ENCODE data around the gene CAST. TPM values are rescaled to one million over a fixed set of nuclear protein-coding genes. Genes with fewer than 3 reads are reported as not detected.
"Not testable (repeated sequence)": the region's sequence is repeated elsewhere in the genome, so short reads cannot be mapped to it uniquely, and the experiment has no call there.

The CAST gene
- total RNA-seq, 2 experiments from 2014 or later: 124 to 131 TPM

GRCh38 chr5:96742538-96742937 lies 80.4 kb downstream of the CAST start:
- POLR2A ChIA-PET: interaction anchor here (1.1 to 1.8 kb wide), 2 partner anchors 8 to 126 kb away, joined by 4 to 5 read pairs; no protein-coding TSS in a partner anchor
- no peak overlapping the region for H3K4me3 Mint-ChIP-seq

GRCh38 chr5:96743065-96743768 lies 81.0 kb downstream of the CAST start:
- H3K36me3 Mint-ChIP-seq (ENCODE audit: low read depth): peaks cover 39% of the 10 kb centered on the region
- H3K9me3 Mint-ChIP-seq: peaks cover 2% of the 10 kb centered on the region
- ATAC-seq (no peak), DNase-seq (no peak)
- peaks cover 37% of the 10 kb centered on the region for H3K4me1 Mint-ChIP-seq (ENCODE audit: low read depth)
- POLR2A ChIA-PET: no interaction called here
- H3K27me3 Mint-ChIP-seq: no peaks in the 10 kb centered on the region
- CTCF ChIA-PET: interaction anchor here (1.0 to 3.7 kb wide), 6 partner anchors 9 to 418 kb away, joined by 3 to 22 read pairs (median 4); no protein-coding TSS in a partner anchor
- H3K4me3 Mint-ChIP-seq: no peak overlapping the region
- peak overlapping the region; percentile 69 for H3K27ac Mint-ChIP-seq
- intact Hi-C loops (cut with micrococcal nuclease): loop anchor here (10.0 kb wide), 1 partner anchor 128 kb away; no protein-coding TSS in a partner anchor
- TF ChIP-seq CTCF (IDR thresholded peaks at IDR 0.05): no peak

More at GRCh38 chr5:96742538-96742937, 80.4 kb downstream of the CAST start:
- TF ChIP-seq CTCF (IDR thresholded peaks at IDR 0.05): no peak
- DNase-seq (no peak), ATAC-seq (no peak)
- CTCF ChIA-PET: interaction anchor here (0.8 to 3.7 kb wide), 8 partner anchors 10 to 419 kb away, joined by 3 to 22 read pairs (median 4); no protein-coding TSS in a partner anchor
- Mint-ChIP-seq H3K9me3 (peaks cover 2% of the 10 kb centered on the region), H3K27me3 (no peaks in the 10 kb centered on the region), H3K27ac (no peak overlapping the region), H3K4me1 (ENCODE audit: low read depth) (peaks cover 37% of the 10 kb centered on the region), H3K36me3 (ENCODE audit: low read depth) (peaks cover 39% of the 10 kb centered on the region)
- intact Hi-C loops (cut with micrococcal nuclease): loop anchor here (10.0 kb wide), 1 partner anchor 128 kb away; no protein-coding TSS in a partner anchor

GRCh38 chr5:96743805-96744204 lies 81.6 kb downstream of the CAST start:
- ATAC-seq (no peak), DNase-seq (no peak)
- CTCF ChIA-PET: interaction anchor here (1.0 to 3.7 kb wide), 5 partner anchors 9 to 418 kb away, joined by 3 to 22 read pairs (median 5); no protein-coding TSS in a partner anchor
- Mint-ChIP-seq H3K4me3 (no peak overlapping the region), H3K9me3 (peaks cover 2% of the 10 kb centered on the region), H3K4me1 (ENCODE audit: low read depth) (peaks cover 37% of the 10 kb centered on the region), H3K27ac (peak overlapping the region; percentile 77), H3K36me3 (ENCODE audit: low read depth) (peaks cover 43% of the 10 kb centered on the region), H3K27me3 (no peaks in the 10 kb centered on the region)
- POLR2A ChIA-PET: no interaction called here
- TF ChIP-seq CTCF (IDR thresholded peaks at IDR 0.05): no peak
- intact Hi-C loops (cut with micrococcal nuclease): loop anchor here (10.0 kb wide), 1 partner anchor 129 kb away; no protein-coding TSS in a partner anchor

- H3K27ac Mint-ChIP-seq: peak overlapping the region; percentile 77
- peak; percentile 30 for DNase-seq
These were observed 82.0 kb downstream of the CAST start for GRCh38 chr5:96744218-96744617.

GRCh38 chr5:96745025-96745424 lies 82.8 kb downstream of the CAST start:
- POLR2A ChIA-PET: no interaction called here
- H3K27ac Mint-ChIP-seq: peak overlapping the region; percentile 46
- DNase-seq (no peak), ATAC-seq (no peak)
- no peak overlapping the region for H3K4me3 Mint-ChIP-seq
- H3K36me3 Mint-ChIP-seq (ENCODE audit: low read depth): peaks cover 47% of the 10 kb centered on the region
- no peaks in the 10 kb centered on the region for H3K27me3 Mint-ChIP-seq
- CTCF ChIA-PET: interaction anchor here (0.8 to 2.0 kb wide), 3 partner anchors 124 to 417 kb away, joined by 3 to 8 read pairs (median 4); no protein-coding TSS in a partner anchor
- H3K4me1 Mint-ChIP-seq (ENCODE audit: low read depth): peaks cover 37% of the 10 kb centered on the region
- TF ChIP-seq CTCF (IDR thresholded peaks at IDR 0.05): no peak
- peaks cover 2% of the 10 kb centered on the region for H3K9me3 Mint-ChIP-seq
- intact Hi-C loops (cut with micrococcal nuclease): loop anchor here (10.0 kb wide), 1 partner anchor 130 kb away; no protein-coding TSS in a partner anchor

More at GRCh38 chr5:96744218-96744617, 82.0 kb downstream of the CAST start:
- H3K9me3 Mint-ChIP-seq, POLR2A ChIA-PET, ATAC-seq, H3K27me3 Mint-ChIP-seq, H3K4me3 Mint-ChIP-seq: not testable (repeated sequence)
- peaks cover 47% of the 10 kb centered on the region for H3K36me3 Mint-ChIP-seq (ENCODE audit: low read depth)
- intact Hi-C loops (cut with micrococcal nuclease): loop anchor here (10.0 kb wide), 1 partner anchor 129 kb away; no protein-coding TSS in a partner anchor
- H3K4me1 Mint-ChIP-seq (ENCODE audit: low read depth): peaks cover 37% of the 10 kb centered on the region
- CTCF ChIA-PET: interaction anchor here (2.0 to 3.7 kb wide), 3 partner anchors 8 to 417 kb away, joined by 8 to 22 read pairs (median 12); no protein-coding TSS in a partner anchor
